Measurements from ENCODE around the gene KRTAP4-16.
"Not testable (repeated sequence)": the region's sequence is repeated elsewhere in the genome, so short reads cannot be mapped to it uniquely, and the experiment has no call there.

Gene KRTAP4-16

GRCh38 chr17:41101586-41102259 is at the start of gene KRTAP4-16:
TSS of gene KRTAP4-16 (minus strand) at chr17:41102209. CDS start at chr17:41102209, 0 bp downstream.
- no peak within 1 kb of the TSS for H3K4me3 Mint-ChIP-seq
- no peak within 1 kb of the TSS for H3K27ac Mint-ChIP-seq
- peaks cover 18% of the 10 kb centered on the region for H3K27me3 Mint-ChIP-seq
- ATAC-seq (ENCODE audit: low read depth) = no peak
- H3K4me1 Mint-ChIP-seq = peaks cover 4% of the 10 kb centered on the region
- no peak for DNase-seq (ENCODE audit: low spot score in 2 of 2)
- H3K9me3 Mint-ChIP-seq = no peaks in the 10 kb centered on the region
- no peaks in the 10 kb centered on the region for H3K36me3 Mint-ChIP-seq

GRCh38 chr17:41151525-41151924 is 49.5 kb upstream of the KRTAP4-16 start:
- DNase-seq (ENCODE audit: low spot score in 2 of 2) (no peak), ATAC-seq (ENCODE audit: low read depth) (no peak)
- no peaks in the 10 kb centered on the region for H3K36me3 Mint-ChIP-seq
- H3K27me3 Mint-ChIP-seq = peaks cover 8% of the 10 kb centered on the region
- no peak overlapping the region for H3K27ac Mint-ChIP-seq
- H3K4me1 Mint-ChIP-seq = peaks cover 3% of the 10 kb centered on the region
- no peak overlapping the region for H3K4me3 Mint-ChIP-seq
- peaks cover 2% of the 10 kb centered on the region for H3K9me3 Mint-ChIP-seq

- H3K9me3 Mint-ChIP-seq = peaks cover 3% of the 10 kb centered on the region
- DNase-seq (ENCODE audit: low spot score in 2 of 2) (no peak), ATAC-seq (ENCODE audit: low read depth) (no peak)
- H3K27me3 Mint-ChIP-seq = peaks cover 9% of the 10 kb centered on the region
- H3K36me3 Mint-ChIP-seq = no peaks in the 10 kb centered on the region
- peaks cover 3% of the 10 kb centered on the region for H3K4me1 Mint-ChIP-seq
- H3K27ac Mint-ChIP-seq = no peak overlapping the region
- H3K4me3 Mint-ChIP-seq = no peak overlapping the region
These were observed 48.0 kb upstream of the KRTAP4-16 start for GRCh38 chr17:41150026-41150425.

- peaks cover 4% of the 10 kb centered on the region for H3K9me3 Mint-ChIP-seq
- H3K4me1 Mint-ChIP-seq = peaks cover 3% of the 10 kb centered on the region
- H3K4me3 Mint-ChIP-seq = no peak within 1 kb of the TSS
- peaks cover 9% of the 10 kb centered on the region for H3K27me3 Mint-ChIP-seq
- DNase-seq (ENCODE audit: low spot score in 2 of 2) (no peak), ATAC-seq (ENCODE audit: low read depth) (no peak)
- H3K36me3 Mint-ChIP-seq = no peaks in the 10 kb centered on the region
- no peak within 1 kb of the TSS for H3K27ac Mint-ChIP-seq
These were observed 47.6 kb upstream of the KRTAP4-16 start, which contains the start of gene KRTAP4-5 for GRCh38 chr17:41149652-41149985. TSS of gene KRTAP4-5 (minus strand) at chr17:41149825. CDS start at chr17:41149767, 58 bp downstream.

- not testable (repeated sequence) for H3K27me3 Mint-ChIP-seq; H3K4me3 Mint-ChIP-seq; ATAC-seq (ENCODE audit: low read depth); DNase-seq (ENCODE audit: low spot score in 2 of 2); H3K36me3 Mint-ChIP-seq; H3K27ac Mint-ChIP-seq; H3K9me3 Mint-ChIP-seq; H3K4me1 Mint-ChIP-seq
These were observed 47.1 kb upstream of the KRTAP4-16 start for GRCh38 chr17:41148971-41149651.

- Mint-ChIP-seq H3K27ac (no peak overlapping the region), H3K27me3 (peaks cover 9% of the 10 kb centered on the region), H3K36me3 (peaks cover 7% of the 10 kb centered on the region), H3K9me3 (peaks cover 11% of the 10 kb centered on the region), H3K4me3 (no peak overlapping the region), H3K4me1 (peaks cover 3% of the 10 kb centered on the region)
- DNase-seq (ENCODE audit: low spot score in 2 of 2) (no peak), ATAC-seq (ENCODE audit: low read depth) (no peak)
These were observed 45.7 kb upstream of the KRTAP4-16 start for GRCh38 chr17:41147531-41148204.

- no peak overlapping the region for H3K4me3 Mint-ChIP-seq
- H3K4me1 Mint-ChIP-seq = peaks cover 3% of the 10 kb centered on the region
- H3K27ac Mint-ChIP-seq = no peak overlapping the region
- no peak for ATAC-seq (ENCODE audit: low read depth)
- peaks cover 10% of the 10 kb centered on the region for H3K36me3 Mint-ChIP-seq
- peaks cover 13% of the 10 kb centered on the region for H3K27me3 Mint-ChIP-seq
- H3K9me3 Mint-ChIP-seq = peaks cover 15% of the 10 kb centered on the region
- DNase-seq (ENCODE audit: low spot score in 2 of 2) = no peak
These were observed 43.3 kb upstream of the KRTAP4-16 start for GRCh38 chr17:41145261-41145660.

GRCh38 chr17:41144846-41145245 is 42.8 kb upstream of the KRTAP4-16 start:
- peaks cover 3% of the 10 kb centered on the region for H3K4me1 Mint-ChIP-seq
- no peak overlapping the region for H3K27ac Mint-ChIP-seq
- peaks cover 13% of the 10 kb centered on the region for H3K27me3 Mint-ChIP-seq
- DNase-seq (ENCODE audit: low spot score in 2 of 2) (no peak), ATAC-seq (ENCODE audit: low read depth) (no peak)
- peaks cover 15% of the 10 kb centered on the region for H3K9me3 Mint-ChIP-seq
- no peak overlapping the region for H3K4me3 Mint-ChIP-seq
- peaks cover 10% of the 10 kb centered on the region for H3K36me3 Mint-ChIP-seq

- no peak for DNase-seq (ENCODE audit: low spot score in 2 of 2)
- peaks cover 17% of the 10 kb centered on the region for H3K36me3 Mint-ChIP-seq
- no peak overlapping the region for H3K4me3 Mint-ChIP-seq
These were observed 39.4 kb upstream of the KRTAP4-16 start for GRCh38 chr17:41141361-41141760.

GRCh38 chr17:41140360-41141131 is 38.5 kb upstream of the KRTAP4-16 start, which contains the start of gene KRTAP4-6:
TSS of gene KRTAP4-6 (minus strand) at chr17:41140544. CDS start at chr17:41140487, 57 bp downstream.
- Mint-ChIP-seq H3K4me3 (no peak within 1 kb of the TSS), H3K27ac (no peak within 1 kb of the TSS), H3K36me3 (peaks cover 17% of the 10 kb centered on the region), H3K9me3 (peaks cover 27% of the 10 kb centered on the region), H3K4me1 (no peaks in the 10 kb centered on the region), H3K27me3 (peaks cover 13% of the 10 kb centered on the region)
- no peak for DNase-seq (ENCODE audit: low spot score in 2 of 2)
- ATAC-seq (ENCODE audit: low read depth) = no peak

More at GRCh38 chr17:41141361-41141760, 39.4 kb upstream of the KRTAP4-16 start:
- no peak overlapping the region for H3K27ac Mint-ChIP-seq
- H3K9me3 Mint-ChIP-seq = peaks cover 27% of the 10 kb centered on the region
- peaks cover 15% of the 10 kb centered on the region for H3K27me3 Mint-ChIP-seq
- no peak for ATAC-seq (ENCODE audit: low read depth)
- no peaks in the 10 kb centered on the region for H3K4me1 Mint-ChIP-seq

- not testable (repeated sequence) for H3K27ac Mint-ChIP-seq
- peaks cover 26% of the 10 kb centered on the region for H3K9me3 Mint-ChIP-seq
These were observed 37.9 kb upstream of the KRTAP4-16 start for GRCh38 chr17:41139865-41140264.

GRCh38 chr17:41133880-41134735 is 32.1 kb upstream of the KRTAP4-16 start:
- ATAC-seq (ENCODE audit: low read depth) (no peak), DNase-seq (ENCODE audit: low spot score in 2 of 2) (no peak)
- H3K9me3 Mint-ChIP-seq = peaks cover 11% of the 10 kb centered on the region
- H3K36me3 Mint-ChIP-seq = peaks cover 5% of the 10 kb centered on the region
- H3K4me3 Mint-ChIP-seq = no peak overlapping the region
- H3K27me3 Mint-ChIP-seq = peaks cover 5% of the 10 kb centered on the region
- H3K4me1 Mint-ChIP-seq = peaks cover 9% of the 10 kb centered on the region
- no peak overlapping the region for H3K27ac Mint-ChIP-seq

More at GRCh38 chr17:41139865-41140264, 37.9 kb upstream of the KRTAP4-16 start:
- H3K4me3 Mint-ChIP-seq; H3K4me1 Mint-ChIP-seq; ATAC-seq (ENCODE audit: low read depth); DNase-seq (ENCODE audit: low spot score in 2 of 2): not testable (repeated sequence)
- peaks cover 13% of the 10 kb centered on the region for H3K27me3 Mint-ChIP-seq
- H3K36me3 Mint-ChIP-seq = peaks cover 17% of the 10 kb centered on the region

GRCh38 chr17:41131979-41132378 is 30.0 kb upstream of the KRTAP4-16 start:
- no peak overlapping the region for H3K27ac Mint-ChIP-seq
- peaks cover 9% of the 10 kb centered on the region for H3K4me1 Mint-ChIP-seq
- peaks cover 1% of the 10 kb centered on the region for H3K27me3 Mint-ChIP-seq
- ATAC-seq (ENCODE audit: low read depth) (no peak), DNase-seq (ENCODE audit: low spot score in 2 of 2) (no peak)
- peaks cover 3% of the 10 kb centered on the region for H3K9me3 Mint-ChIP-seq
- H3K4me3 Mint-ChIP-seq = no peak overlapping the region
- H3K36me3 Mint-ChIP-seq = peaks cover under 1% of the 10 kb centered on the region
